Liver (tissue), 9 donors: ENCODE results near the gene IL23A. TPM values are rescaled to one million over a fixed set of nuclear protein-coding genes. Genes with fewer than 3 reads are reported as not detected.

ENCODE experiments used
- DNase-seq: peaks from one replicate; pipeline ENCODE4 v3.0.0-alpha.2; 2017; ENCODE audit warnings: low spot score
- H3K27ac ChIP-seq, 2 donors: one replicate each; pipeline ENCODE4 v1.7.0; 2013; ENCODE audit warnings: inconsistent platforms in 2 of 2, low read length in 2 of 2, control low read depth in 1 of 2, low read depth in 1 of 2, mild to moderate bottlenecking in 1 of 2
- H3K27me3 ChIP-seq, 4 donors: one replicate each; pipeline versions ENCODE4 v1.6.1 to v1.7.0; 2013; ENCODE audit warnings: low read length in 3 of 4, inconsistent platforms in 1 of 4, mild to moderate bottlenecking in 1 of 4, moderate library complexity in 1 of 4; ENCODE audit not compliant: control insufficient read depth in 4 of 4, insufficient read depth in 4 of 4
- H3K36me3 ChIP-seq, 4 donors: one replicate each; pipeline versions ENCODE4 v1.6.1 to v1.7.0; 2013; ENCODE audit warnings: low read length in 3 of 4, mild to moderate bottlenecking in 3 of 4, low read depth in 1 of 4, moderate library complexity in 1 of 4; ENCODE audit not compliant: control insufficient read depth in 4 of 4, insufficient read depth in 3 of 4
- H3K4me1 ChIP-seq, 4 donors: one replicate each; pipeline versions ENCODE4 v1.6.1 to v1.7.0; 2013; ENCODE audit warnings: low read length in 3 of 4, mild to moderate bottlenecking in 3 of 4, moderate library complexity in 1 of 4; ENCODE audit not compliant: control insufficient read depth in 4 of 4, insufficient read depth in 4 of 4
- H3K4me3 ChIP-seq, 3 donors: one replicate each; pipeline versions ENCODE4 v1.6.1 to v1.7.0; 2013; ENCODE audit warnings: low read length in 3 of 3, control low read depth in 1 of 3, low read depth in 1 of 3, mild to moderate bottlenecking in 1 of 3
- H3K9ac ChIP-seq, 2 donors: one replicate each; pipeline ENCODE4 v1.7.0; 2013; ENCODE audit warnings: low read length in 2 of 2, mild to moderate bottlenecking in 2 of 2, moderate library complexity in 2 of 2, control low read depth in 1 of 2, low read depth in 1 of 2
- H3K9me3 ChIP-seq, 4 donors: one replicate each; pipeline versions ENCODE4 v1.6.1 to v1.7.0; 2013; ENCODE audit warnings: low read length in 3 of 4; ENCODE audit not compliant: control insufficient read depth in 4 of 4
- FOXA2 ChIP-seq: IDR thresholded peaks from 2 replicates; pipeline ENCODE4 v1.6.1; 2016; ENCODE audit warnings: antibody characterized with exemption
- GABPA ChIP-seq, 2 donors: IDR thresholded peaks in 1 of 2; conservative IDR thresholded peaks in 1 of 2; 2 replicates each; pipeline ENCODE4 v1.6.1; 2016; ENCODE audit warnings: antibody characterized with exemption in 2 of 2, mild to moderate bottlenecking in 1 of 2, moderate library complexity in 1 of 2
- HNF4A ChIP-seq, 2 donors: conservative IDR thresholded peaks; 2 replicates each; pipeline ENCODE4 v1.6.1; 2016; ENCODE audit warnings: antibody characterized with exemption in 2 of 2, mild to moderate bottlenecking in 2 of 2
- NR2F2 ChIP-seq: IDR thresholded peaks from 2 replicates; pipeline ENCODE4 v1.6.1; 2016; ENCODE audit warnings: antibody characterized with exemption
- RAD21 ChIP-seq, 2 donors: IDR thresholded peaks; 2 replicates each; pipeline ENCODE4 v1.6.1; 2016; ENCODE audit warnings: antibody characterized with exemption in 2 of 2, mild to moderate bottlenecking in 2 of 2
- SP1 ChIP-seq: IDR thresholded peaks from 2 replicates; pipeline ENCODE4 v1.6.1; 2018; ENCODE audit warnings: antibody characterized with exemption, mild to moderate bottlenecking
- TAF1 ChIP-seq: conservative IDR thresholded peaks from 2 replicates; pipeline ENCODE4 v1.6.1; 2016; ENCODE audit warnings: antibody characterized with exemption, mild to moderate bottlenecking
- WGBS: extraction: QIAGEN DNeasy Blood & Tissue Kit; methylation state at CpG from one replicate; pipeline ENCODE4 v1.1.7; 2013; 5-methylcytosine and 5-hydroxymethylcytosine counted together
- polyA plus RNA-seq, 2 donors: library from polyadenylated mRNA; stranded (reverse) in 1 of 2; unstranded in 1 of 2; fragments of 200-250 nt in 1 of 2; fragments of >200 nt in 1 of 2; fragmentation: Nextera tagmentation in 1 of 2; extraction: Ambion mirVana in 1 of 2; gene quantifications; one replicate each; pipeline versions ENCODE4 v1.2.1 to v1.2.3, GENCODE V29; 2013 to 2015
- total RNA-seq, 2 donors: library from RNA; depleted of rRNA; stranded (reverse); fragments of >200 nt; gene quantifications; one replicate each; pipeline ENCODE4 v1.2.3, GENCODE V29; 2014
- TF ChIP-seq, protein P1 (sequence below): IDR thresholded peaks from 2 replicates; pipeline ENCODE4 v1.6.1; 2016; ENCODE audit warnings: antibody characterized with exemption
- TF ChIP-seq, protein P2 (sequence below): fragments of 150-350 bp; IDR thresholded peaks from 2 replicates; pipeline ENCODE4 v1.5.1; 2017; ENCODE audit warnings: improper control_type of control experiment, low read depth, low read length; ENCODE audit not compliant: missing input control
- TF ChIP-seq, protein P3 (sequence below): IDR thresholded peaks from 2 replicates; pipeline ENCODE4 v1.6.1; 2016; ENCODE audit warnings: antibody characterized with exemption
- TF ChIP-seq, protein P4 (sequence below): IDR thresholded peaks from 2 replicates; pipeline ENCODE4 v1.6.1; 2016; ENCODE audit warnings: antibody characterized with exemption, mild to moderate bottlenecking
- donor health status: healthy.
- donor health status: healthy.
- donor health status: healthy.
- donor health status: healthy.
- donor health status: healthy.

The IL23A gene
- total and polyA plus RNA-seq, 4 donors: 0.14 to 0.25 (median 0.22) TPM; not detected in 1

DNA sequence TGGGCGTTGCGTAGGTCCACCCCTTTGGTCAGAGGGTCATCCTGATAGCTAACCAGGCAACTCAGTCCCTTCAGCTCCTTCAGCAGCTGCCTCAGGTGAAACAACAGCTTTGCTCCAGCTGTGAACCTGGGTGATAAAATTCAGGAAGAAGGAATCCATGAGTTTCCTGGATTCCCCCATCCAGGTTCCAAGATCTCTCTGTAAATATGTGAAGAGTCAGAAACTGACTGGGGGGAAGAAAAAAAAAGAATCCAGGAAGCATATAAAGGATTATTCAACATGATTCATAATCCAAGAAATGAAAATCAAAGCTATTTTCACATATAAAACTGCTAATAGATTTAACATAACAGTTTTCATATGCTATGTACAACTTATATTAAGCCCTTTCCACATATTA, 12.6 kb downstream of the IL23A start:
- DNase-seq: no peak
- Histone ChIP-seq H3K9me3 (no peaks in the 10 kb centered on the region), H3K9ac (no peak overlapping the region), H3K4me3 (no peak overlapping the region), H3K4me1 (peaks cover 0 to 6% (median 6%) of the 10 kb centered on the region in 4 donors), H3K27ac (no peak overlapping the region), H3K27me3 (no peaks in the 10 kb centered on the region), H3K36me3 (peaks cover 25 to 83% (median 77%) of the 10 kb centered on the region in 4 donors)
- 95% methylated on average over 2 of the region's 2 CpGs for WGBS
- no peak for TF ChIP-seq RAD21 (IDR thresholded peaks at IDR 0.05)
- no peak for TF ChIP-seq TAF1
- TF ChIP-seq, protein P1, sequence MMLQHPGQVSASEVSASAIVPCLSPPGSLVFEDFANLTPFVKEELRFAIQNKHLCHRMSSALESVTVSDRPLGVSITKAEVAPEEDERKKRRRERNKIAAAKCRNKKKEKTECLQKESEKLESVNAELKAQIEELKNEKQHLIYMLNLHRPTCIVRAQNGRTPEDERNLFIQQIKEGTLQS: no peak
- no peak for TF ChIP-seq SP1

DNA sequence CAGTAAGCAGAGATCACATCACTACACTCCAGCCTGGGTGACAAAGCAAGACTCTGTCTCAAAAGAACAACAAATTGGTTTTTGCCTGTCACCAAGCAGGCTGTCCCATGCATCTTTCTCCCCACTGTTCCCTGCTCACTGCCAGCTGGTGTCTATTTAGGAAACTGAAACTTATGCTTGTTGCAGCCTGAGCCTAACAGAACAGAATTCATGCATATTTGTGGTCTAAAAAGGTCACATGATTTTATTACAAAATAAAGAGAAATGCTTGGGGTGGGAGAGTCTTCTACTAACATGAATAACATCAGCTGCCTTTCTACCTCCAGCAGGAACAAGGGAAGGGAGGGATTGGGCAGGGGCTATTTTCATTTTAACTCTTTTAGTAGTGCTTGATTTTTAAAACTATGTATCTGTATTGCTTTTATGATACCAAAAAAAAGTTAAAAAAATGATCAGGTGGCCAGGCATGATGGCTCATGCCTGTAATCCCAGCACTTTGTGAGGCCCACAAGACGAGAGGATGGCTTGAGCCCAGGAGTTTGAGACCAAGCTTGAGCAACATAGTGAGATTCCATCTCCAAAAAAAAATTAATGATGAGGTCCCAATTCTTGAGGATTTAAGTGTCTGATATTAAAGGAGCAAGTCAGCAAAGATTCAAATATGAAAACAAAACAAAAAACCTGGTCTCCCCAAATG, 20.3 kb downstream of the IL23A start:
- no peak for DNase-seq
- H3K27ac ChIP-seq: peak overlapping the region; percentile 38 to 63
- H3K9me3 ChIP-seq: no peaks in the 10 kb centered on the region

More for the DNA sequence above, 20.3 kb downstream of the IL23A start:
- Histone ChIP-seq H3K4me3 (peak overlapping the region; percentile 79 to 96 (median 89)), H3K9ac (peak overlapping the region; percentile 82 to 93), H3K4me1 (peaks cover 8 to 27% (median 24%) of the 10 kb centered on the region in 4 donors), H3K36me3 (peaks cover 11 to 25% (median 23%) of the 10 kb centered on the region in 4 donors), H3K27me3 (no peaks in the 10 kb centered on the region)
- TF ChIP-seq, protein P2, sequence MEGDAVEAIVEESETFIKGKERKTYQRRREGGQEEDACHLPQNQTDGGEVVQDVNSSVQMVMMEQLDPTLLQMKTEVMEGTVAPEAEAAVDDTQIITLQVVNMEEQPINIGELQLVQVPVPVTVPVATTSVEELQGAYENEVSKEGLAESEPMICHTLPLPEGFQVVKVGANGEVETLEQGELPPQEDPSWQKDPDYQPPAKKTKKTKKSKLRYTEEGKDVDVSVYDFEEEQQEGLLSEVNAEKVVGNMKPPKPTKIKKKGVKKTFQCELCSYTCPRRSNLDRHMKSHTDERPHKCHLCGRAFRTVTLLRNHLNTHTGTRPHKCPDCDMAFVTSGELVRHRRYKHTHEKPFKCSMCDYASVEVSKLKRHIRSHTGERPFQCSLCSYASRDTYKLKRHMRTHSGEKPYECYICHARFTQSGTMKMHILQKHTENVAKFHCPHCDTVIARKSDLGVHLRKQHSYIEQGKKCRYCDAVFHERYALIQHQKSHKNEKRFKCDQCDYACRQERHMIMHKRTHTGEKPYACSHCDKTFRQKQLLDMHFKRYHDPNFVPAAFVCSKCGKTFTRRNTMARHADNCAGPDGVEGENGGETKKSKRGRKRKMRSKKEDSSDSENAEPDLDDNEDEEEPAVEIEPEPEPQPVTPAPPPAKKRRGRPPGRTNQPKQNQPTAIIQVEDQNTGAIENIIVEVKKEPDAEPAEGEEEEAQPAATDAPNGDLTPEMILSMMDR: no peak
- TF ChIP-seq FOXA2: no peak
- no peak for TF ChIP-seq NR2F2
- no peak for TF ChIP-seq GABPA (IDR thresholded peaks at IDR 0.05 in 1 of 2, conservative IDR thresholded peaks at IDR 0.05 in 1 of 2)
- TF ChIP-seq RAD21 (IDR thresholded peaks at IDR 0.05): peak in 1 of 2 donors; percentile 10
- TF ChIP-seq, protein P3, sequence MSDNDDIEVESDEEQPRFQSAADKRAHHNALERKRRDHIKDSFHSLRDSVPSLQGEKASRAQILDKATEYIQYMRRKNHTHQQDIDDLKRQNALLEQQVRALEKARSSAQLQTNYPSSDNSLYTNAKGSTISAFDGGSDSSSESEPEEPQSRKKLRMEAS: no peak
- no peak for TF ChIP-seq HNF4A (conservative IDR thresholded peaks at IDR 0.05)
- TF ChIP-seq, protein P4, sequence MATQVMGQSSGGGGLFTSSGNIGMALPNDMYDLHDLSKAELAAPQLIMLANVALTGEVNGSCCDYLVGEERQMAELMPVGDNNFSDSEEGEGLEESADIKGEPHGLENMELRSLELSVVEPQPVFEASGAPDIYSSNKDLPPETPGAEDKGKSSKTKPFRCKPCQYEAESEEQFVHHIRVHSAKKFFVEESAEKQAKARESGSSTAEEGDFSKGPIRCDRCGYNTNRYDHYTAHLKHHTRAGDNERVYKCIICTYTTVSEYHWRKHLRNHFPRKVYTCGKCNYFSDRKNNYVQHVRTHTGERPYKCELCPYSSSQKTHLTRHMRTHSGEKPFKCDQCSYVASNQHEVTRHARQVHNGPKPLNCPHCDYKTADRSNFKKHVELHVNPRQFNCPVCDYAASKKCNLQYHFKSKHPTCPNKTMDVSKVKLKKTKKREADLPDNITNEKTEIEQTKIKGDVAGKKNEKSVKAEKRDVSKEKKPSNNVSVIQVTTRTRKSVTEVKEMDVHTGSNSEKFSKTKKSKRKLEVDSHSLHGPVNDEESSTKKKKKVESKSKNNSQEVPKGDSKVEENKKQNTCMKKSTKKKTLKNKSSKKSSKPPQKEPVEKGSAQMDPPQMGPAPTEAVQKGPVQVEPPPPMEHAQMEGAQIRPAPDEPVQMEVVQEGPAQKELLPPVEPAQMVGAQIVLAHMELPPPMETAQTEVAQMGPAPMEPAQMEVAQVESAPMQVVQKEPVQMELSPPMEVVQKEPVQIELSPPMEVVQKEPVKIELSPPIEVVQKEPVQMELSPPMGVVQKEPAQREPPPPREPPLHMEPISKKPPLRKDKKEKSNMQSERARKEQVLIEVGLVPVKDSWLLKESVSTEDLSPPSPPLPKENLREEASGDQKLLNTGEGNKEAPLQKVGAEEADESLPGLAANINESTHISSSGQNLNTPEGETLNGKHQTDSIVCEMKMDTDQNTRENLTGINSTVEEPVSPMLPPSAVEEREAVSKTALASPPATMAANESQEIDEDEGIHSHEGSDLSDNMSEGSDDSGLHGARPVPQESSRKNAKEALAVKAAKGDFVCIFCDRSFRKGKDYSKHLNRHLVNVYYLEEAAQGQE: peak; percentile 16
- 4% methylated on average over 1 of the region's 1 CpG for WGBS
